NCI-H774 (cell line): ENCODE results near the gene XBP1.
"Not testable (repeated sequence)": the region's sequence is repeated elsewhere in the genome, so short reads cannot be mapped to it uniquely, and the experiment has no call there.

Experiments
- DNase-seq: peaks from one replicate; lab custom pipeline; 2025; lab: John Stamatoyannopoulos, UW

The XBP1 gene

DNA sequence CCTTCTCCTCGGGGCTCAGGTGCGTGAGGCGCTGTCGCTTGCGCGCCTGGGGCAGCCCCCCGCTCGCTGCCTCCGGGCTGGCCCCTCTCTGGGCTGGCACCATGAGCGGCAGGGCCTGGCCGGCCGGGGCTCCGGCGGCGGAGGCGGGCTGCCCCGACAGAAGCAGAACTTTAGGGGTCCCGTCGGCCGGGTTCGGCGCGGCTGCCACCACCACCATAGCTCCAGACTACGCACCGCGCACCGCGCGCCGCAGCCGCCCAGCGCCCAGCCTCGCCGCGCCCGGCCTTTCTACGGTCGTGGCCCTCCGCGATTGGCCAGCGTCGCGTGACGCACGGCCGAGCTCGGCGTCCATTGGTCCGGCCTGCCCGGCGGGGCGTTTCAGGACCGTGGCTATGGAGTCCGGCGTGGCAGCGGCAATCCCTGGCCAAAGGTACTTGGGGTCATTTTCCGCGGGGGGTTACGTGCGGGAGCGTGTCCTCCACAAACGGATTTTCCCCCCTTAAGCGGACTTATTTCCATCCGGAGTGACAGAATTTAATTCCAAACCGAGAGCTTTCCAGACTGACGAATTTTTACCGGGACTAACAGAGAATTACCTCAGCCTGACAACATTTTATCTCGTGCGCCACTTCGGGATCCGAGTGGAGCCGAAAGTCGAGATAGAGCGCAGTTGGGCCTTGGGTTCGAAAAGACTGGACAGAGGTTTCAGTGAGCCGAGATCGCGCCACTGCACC is at the start of gene XBP1:
Gene XBP1 (minus strand): TSS at position 262 of the 734 bp plus-strand sequence.
- peak; percentile 78 for DNase-seq

DNA sequence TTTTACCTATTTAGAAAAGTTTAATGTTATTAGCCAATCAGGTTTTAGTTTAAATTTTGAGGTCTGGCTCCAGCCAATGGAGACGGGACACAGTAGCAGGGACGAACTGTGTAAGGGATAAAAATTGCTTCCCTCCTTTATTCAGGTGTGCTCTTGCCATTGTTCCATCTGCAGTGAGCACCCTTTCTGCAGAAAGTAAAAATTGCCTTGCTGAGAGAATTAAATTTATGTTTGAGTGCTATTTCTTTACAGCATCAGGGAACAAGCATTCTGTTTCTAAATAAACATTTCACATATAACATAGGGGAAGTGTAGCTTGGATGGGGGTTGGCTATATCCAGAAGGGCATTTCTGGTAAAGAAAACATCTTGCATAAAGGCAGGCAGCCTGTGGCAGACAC is 46.6 kb upstream of the XBP1 start:
- no peak for DNase-seq

DNA sequence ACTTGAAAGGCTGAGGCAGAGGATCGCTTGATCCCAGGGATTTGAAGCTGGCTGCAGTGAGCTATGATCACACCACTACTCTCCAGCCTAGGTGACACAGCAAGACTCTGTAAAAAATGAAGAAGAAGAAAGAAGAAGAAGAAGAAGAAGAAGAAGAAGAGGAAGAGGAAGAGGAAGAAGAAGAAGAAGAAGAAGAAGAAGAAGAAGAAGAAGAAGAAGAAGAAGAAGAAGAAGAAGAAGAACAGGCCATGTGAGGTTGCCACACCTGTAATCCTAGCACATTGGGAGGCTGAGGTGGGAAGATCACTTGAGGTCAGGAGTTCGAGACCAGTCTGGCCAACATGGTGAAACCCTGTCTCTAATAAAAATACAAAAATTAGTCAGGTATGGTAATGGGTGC is 43.9 kb upstream of the XBP1 start:
- not testable (repeated sequence) for DNase-seq

- no peak for DNase-seq
Measured at GRCh38 chr22:28843633-28844032, 43.3 kb upstream of the XBP1 start.

DNA sequence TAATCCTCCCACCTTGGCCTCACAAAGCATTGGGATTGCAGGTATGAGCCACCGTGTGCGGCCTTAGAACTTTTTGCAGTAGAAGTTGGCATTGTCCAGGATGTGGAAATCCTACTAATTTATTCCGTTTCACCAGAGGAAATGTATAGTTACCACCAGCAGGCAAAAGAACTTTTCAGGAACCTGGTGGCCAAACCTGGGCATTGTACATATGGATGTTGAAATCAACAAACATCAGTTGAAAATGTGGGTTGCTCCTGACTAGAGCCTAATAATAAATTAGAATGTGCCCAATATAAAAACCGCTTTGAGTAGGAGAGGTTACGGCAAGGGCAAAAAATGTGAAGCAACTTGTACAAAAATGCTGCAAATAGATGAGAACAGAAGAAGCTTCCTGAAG is 40.7 kb upstream of the XBP1 start:
- no peak for DNase-seq

- no peak for DNase-seq
Measured at GRCh38 chr22:28838971-28839370, 38.6 kb upstream of the XBP1 start.

DNA sequence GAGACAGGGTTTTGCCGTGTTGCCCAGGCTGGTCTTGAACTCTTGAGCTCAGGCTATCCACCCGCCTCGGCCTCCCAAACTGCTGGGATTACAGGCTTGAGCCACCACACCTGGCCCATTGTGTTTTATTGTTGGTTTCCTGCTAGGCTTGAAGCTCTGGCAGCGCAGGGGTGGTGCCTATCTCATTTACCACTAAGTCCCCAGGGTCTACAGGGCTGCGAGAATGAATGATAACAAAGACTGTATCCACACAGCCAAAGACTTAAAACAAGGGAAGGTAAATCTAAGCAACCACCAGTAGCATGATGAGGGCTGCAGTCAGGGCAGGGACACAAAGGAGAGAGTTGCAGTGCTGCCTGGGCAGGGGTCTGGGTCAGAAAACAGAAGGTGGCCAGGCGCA is 37.3 kb upstream of the XBP1 start:
- no peak for DNase-seq

DNA sequence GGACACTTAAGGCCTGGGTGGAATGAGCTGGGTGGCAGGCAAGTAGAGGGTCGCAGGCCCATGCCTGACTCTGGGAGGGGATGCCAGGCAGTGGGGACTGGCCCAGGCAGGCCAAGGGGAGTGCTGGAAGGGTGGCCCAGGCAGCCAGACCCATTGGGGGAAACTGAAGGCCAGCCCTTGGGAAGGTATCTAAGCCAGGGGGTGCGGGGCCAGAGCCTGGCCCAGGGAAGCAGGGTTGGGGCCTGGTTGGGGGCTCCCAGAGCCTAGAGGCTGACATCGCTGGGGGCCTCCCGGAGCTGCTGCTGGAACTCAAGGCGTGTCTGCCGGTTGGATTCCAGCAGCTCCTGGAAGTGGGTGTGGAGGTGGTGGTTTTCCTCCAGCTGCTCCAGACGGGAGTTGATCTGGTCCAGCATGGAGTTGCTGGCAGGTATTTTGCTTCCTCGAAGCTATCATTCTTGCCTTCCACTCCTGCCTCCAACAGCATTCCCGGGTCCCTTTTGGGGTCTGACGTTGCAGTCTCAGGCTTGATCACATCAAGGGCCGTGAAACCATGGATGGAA is 35.3 kb upstream of the XBP1 start:
- no peak for DNase-seq

GRCh38 chr22:28833276-28833923 is 33.0 kb upstream of the XBP1 start:
- no peak for DNase-seq

- DNase-seq, result no peak
Measured at GRCh38 chr22:28832731-28833130, 32.4 kb upstream of the XBP1 start.

DNA sequence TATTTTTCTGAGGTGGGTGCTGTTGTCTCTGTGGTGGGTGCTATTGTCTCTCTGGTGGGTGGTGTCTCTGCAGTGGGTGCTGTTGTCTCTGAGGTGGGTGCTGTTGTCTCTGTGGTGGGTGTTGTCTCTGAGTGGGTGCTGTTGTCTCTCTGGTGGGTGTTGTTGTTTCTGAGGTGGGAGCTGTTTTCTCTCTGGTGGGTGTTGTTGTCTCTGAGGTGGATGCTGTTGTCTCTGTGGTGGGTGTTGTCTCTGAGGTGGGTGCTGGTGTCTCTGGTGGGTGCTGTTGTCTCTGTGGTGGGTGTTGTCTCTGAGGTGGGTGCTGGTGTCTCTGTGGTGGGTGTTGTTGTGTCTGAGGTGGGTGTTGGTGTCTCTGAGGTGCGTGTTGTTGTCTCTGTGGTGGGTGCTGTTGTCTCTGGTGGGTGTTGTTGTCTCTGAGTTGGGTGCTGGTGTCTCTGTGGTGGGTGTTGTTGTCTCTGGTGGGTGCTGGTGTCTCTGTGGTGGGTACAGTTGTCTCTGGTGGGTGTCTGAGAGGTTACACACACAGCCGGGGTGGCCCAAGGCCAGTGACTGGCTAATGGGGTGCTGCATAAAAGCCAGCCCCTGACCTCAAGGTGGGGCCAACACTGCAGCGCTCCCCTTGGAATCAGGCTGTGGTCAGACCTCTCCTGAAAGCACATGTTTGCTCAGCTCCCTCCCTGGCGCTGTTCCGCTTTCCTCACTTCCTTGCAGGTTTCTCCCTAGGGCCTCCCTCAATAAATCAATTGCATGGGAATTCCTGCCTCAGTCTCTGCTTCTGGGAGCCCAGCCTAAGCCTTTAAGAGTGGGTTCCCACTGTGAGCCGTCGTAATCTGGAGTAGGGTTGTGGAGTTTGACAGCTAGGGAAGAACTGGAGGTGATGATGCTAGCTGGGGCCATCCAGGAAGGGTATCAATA is 31.0 kb upstream of the XBP1 start:
- no peak for DNase-seq

- no peak for DNase-seq
Measured at GRCh38 chr22:28830441-28830840, 30.1 kb upstream of the XBP1 start.

GRCh38 chr22:28829358-28830181 is 29.2 kb upstream of the XBP1 start:
- no peak for DNase-seq

- DNase-seq, result no peak
Measured at GRCh38 chr22:28826921-28827320, 26.6 kb upstream of the XBP1 start.

DNA sequence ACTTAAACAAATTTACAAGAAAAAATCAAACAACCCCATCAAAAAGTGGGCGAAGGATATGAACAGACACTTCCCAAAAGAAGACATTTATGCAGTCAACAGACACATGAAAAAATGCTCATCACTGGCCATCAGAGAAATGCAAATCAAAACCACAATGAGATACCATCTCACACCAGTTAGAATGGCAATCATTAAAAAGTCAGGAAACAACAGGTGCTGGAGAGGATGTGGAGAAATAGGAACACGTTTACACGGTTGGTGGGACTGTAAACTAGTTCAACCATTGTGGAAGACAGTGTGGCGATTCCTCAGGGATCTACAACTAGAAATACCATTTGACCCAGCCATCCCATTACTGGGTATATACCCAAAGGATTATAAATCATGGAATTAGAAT is 26.1 kb upstream of the XBP1 start:
- not testable (repeated sequence) for DNase-seq

GRCh38 chr22:28824455-28824854 is 24.1 kb upstream of the XBP1 start:
- DNase-seq, result not testable (repeated sequence)

GRCh38 chr22:28822930-28823551 is 22.7 kb upstream of the XBP1 start:
- DNase-seq, result peak; percentile 79

DNA sequence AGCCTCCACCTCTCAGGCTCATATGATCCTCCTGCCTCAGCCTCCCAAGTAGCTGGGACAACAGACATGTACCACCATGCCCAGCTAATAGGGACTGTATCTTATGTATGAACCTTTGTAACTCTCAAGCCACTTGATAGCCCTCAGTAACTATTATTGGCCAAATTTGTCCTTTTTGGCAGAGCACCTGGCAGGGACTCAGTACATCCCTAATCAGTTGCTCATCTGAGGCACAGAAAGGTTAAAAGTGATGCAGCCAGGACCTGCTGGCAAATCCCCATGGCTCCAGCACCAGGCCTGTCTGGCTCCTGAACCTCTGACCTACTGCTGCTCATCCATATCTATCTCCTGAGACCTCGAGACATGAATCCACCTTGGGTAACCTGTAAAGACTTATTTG is 21.1 kb upstream of the XBP1 start:
- no peak for DNase-seq

- no peak for DNase-seq
Measured at GRCh38 chr22:28820885-28821284, 20.5 kb upstream of the XBP1 start.

GRCh38 chr22:28819253-28820096 is 19.1 kb upstream of the XBP1 start:
- no peak for DNase-seq
